Measurements from ENCODE around the gene OPTN. TPM values are rescaled to one million over a fixed set of nuclear protein-coding genes. Genes with fewer than 3 reads are reported as not detected.
"Not testable (repeated sequence)": the region's sequence is repeated elsewhere in the genome, so short reads cannot be mapped to it uniquely, and the experiment has no call there.

OPTN gene
- total RNA-seq, 1 donor from 2014 or later = 47.7 TPM

GRCh38 chr10:13118784-13119410 is 18.9 kb downstream of the OPTN start:
- no peak for DNase-seq (ENCODE audit: low spot score)

- peak; percentile 42 for DNase-seq (ENCODE audit: low spot score)
Observed at GRCh38 chr10:13120786-13121499, 21.0 kb downstream of the OPTN start.

GRCh38 chr10:13121500-13121854 is 21.5 kb downstream of the OPTN start:
- no peak for DNase-seq (ENCODE audit: low spot score)

GRCh38 chr10:13136651-13137050 is 36.7 kb downstream of the OPTN start:
- DNase-seq (ENCODE audit: low spot score) = no peak

- DNase-seq (ENCODE audit: low spot score) = no peak
Observed at GRCh38 chr10:13139150-13139549, 39.2 kb downstream of the OPTN start.

- DNase-seq (ENCODE audit: low spot score) = no peak
Observed at GRCh38 chr10:13139676-13140075, 39.7 kb downstream of the OPTN start.

GRCh38 chr10:13140627-13141190 is 40.7 kb downstream of the OPTN start:
- DNase-seq (ENCODE audit: low spot score) = no peak

GRCh38 chr10:13143766-13144165 is 43.8 kb downstream of the OPTN start:
- DNase-seq (ENCODE audit: low spot score) = no peak

- no peak for DNase-seq (ENCODE audit: low spot score)
Observed at GRCh38 chr10:13144814-13145213, 44.9 kb downstream of the OPTN start.

GRCh38 chr10:13146379-13146778 is 46.4 kb downstream of the OPTN start:
- no peak for DNase-seq (ENCODE audit: low spot score)

- no peak for DNase-seq (ENCODE audit: low spot score)
Observed at GRCh38 chr10:13147161-13147560, 47.2 kb downstream of the OPTN start.

GRCh38 chr10:13152296-13152695 is 52.3 kb downstream of the OPTN start:
- peak; percentile 63 for DNase-seq (ENCODE audit: low spot score)

- DNase-seq (ENCODE audit: low spot score) = not testable (repeated sequence)
Observed at GRCh38 chr10:13155860-13156259, 55.9 kb downstream of the OPTN start.

- peak; percentile 4 for DNase-seq (ENCODE audit: low spot score)
Observed at GRCh38 chr10:13158401-13158800, 58.4 kb downstream of the OPTN start.

GRCh38 chr10:13160934-13161856 is 61.2 kb downstream of the OPTN start, which contains the start of gene MCM10:
Gene MCM10, plus strand, starts transcription at chr10:13161558. Its CDS starts 2,645 bp downstream, at chr10:13164203.
- peak; percentile 100 for DNase-seq (ENCODE audit: low spot score)

GRCh38 chr10:13161857-13162271 is 61.9 kb downstream of the OPTN start:
- no peak for DNase-seq (ENCODE audit: low spot score)

GRCh38 chr10:13163859-13164258 is 63.9 kb downstream of the OPTN start:
- no peak for DNase-seq (ENCODE audit: low spot score)

- DNase-seq (ENCODE audit: low spot score) = no peak
Observed at GRCh38 chr10:13165177-13165576, 65.2 kb downstream of the OPTN start.

- no peak for DNase-seq (ENCODE audit: low spot score)
Observed at GRCh38 chr10:13167568-13167967, 67.6 kb downstream of the OPTN start.

- DNase-seq (ENCODE audit: low spot score) = no peak
Observed at GRCh38 chr10:13168781-13169180, 68.8 kb downstream of the OPTN start.

GRCh38 chr10:13173616-13174015 is 73.7 kb downstream of the OPTN start:
- DNase-seq (ENCODE audit: low spot score) = no peak

GRCh38 chr10:13180788-13181187 is 80.8 kb downstream of the OPTN start:
- DNase-seq (ENCODE audit: low spot score) = no peak

All from umbilical cord (tissue), 2 donors.